ENCODE measurements around the gene ACMSD.

DNA sequence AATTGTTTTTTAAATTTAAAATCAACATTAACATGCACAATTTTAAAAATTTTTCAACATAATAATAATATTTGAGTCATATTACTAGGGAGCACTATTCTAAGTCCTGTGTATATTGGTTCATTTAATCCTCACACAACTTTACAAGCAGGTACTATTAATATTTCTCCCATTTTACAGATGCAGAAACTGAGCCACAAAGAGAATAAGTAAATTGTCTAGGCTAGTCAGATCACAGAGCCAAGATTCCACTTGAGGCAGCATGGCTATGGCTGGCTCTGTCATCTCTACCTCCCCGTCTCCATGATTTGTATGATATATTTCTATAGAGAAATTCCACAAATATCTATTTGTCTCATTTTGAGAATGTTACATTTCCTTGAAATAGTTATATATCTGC, 95.3 kb downstream of the ACMSD start:
- TF ChIP-seq RFX5 (IDR thresholded peaks at IDR 0.05; ENCODE audit: low read depth, low read length): no peak
- TF ChIP-seq, protein P1, sequence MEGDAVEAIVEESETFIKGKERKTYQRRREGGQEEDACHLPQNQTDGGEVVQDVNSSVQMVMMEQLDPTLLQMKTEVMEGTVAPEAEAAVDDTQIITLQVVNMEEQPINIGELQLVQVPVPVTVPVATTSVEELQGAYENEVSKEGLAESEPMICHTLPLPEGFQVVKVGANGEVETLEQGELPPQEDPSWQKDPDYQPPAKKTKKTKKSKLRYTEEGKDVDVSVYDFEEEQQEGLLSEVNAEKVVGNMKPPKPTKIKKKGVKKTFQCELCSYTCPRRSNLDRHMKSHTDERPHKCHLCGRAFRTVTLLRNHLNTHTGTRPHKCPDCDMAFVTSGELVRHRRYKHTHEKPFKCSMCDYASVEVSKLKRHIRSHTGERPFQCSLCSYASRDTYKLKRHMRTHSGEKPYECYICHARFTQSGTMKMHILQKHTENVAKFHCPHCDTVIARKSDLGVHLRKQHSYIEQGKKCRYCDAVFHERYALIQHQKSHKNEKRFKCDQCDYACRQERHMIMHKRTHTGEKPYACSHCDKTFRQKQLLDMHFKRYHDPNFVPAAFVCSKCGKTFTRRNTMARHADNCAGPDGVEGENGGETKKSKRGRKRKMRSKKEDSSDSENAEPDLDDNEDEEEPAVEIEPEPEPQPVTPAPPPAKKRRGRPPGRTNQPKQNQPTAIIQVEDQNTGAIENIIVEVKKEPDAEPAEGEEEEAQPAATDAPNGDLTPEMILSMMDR (conservative IDR thresholded peaks at IDR 0.05; ENCODE audit: low read depth, low read length): no peak
